Measurements from ENCODE around the gene PLCH1.
"Not testable (repeated sequence)": the region's sequence is repeated elsewhere in the genome, so short reads cannot be mapped to it uniquely, and the experiment has no call there.

The PLCH1 gene

GRCh38 chr3:155640098-155640497, 104.8 kb downstream of the PLCH1 start:
- no peak for DNase-seq

DNA sequence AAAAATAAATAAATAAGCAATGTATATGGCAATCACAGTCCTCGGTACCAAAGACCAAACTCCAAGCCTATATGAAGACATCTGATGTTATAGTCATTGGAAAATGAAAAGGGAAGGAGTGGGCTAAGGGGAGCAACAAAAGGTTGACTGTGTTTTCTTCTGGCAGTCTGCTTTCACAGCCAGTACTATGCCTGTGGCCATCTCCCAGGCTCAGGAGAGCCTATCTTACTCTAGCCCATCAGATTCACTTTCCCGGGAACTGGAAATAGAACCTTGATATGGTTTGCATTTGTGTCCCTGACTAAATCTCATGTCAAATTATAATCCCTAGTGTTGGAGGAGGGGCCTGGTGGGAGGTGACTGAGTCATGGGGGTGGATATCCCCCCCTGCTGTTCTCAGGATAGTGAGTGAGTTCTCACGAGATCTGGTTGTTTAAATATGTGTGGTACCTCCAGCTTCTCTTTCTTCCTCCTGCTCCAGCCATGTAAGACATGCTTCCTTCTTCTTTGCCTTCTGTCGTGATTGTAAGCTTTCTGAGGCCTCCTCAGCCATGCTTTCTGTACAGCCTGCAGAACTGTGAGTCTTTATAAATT, 105.3 kb downstream of the PLCH1 start:
- DNase-seq, result no peak

DNA sequence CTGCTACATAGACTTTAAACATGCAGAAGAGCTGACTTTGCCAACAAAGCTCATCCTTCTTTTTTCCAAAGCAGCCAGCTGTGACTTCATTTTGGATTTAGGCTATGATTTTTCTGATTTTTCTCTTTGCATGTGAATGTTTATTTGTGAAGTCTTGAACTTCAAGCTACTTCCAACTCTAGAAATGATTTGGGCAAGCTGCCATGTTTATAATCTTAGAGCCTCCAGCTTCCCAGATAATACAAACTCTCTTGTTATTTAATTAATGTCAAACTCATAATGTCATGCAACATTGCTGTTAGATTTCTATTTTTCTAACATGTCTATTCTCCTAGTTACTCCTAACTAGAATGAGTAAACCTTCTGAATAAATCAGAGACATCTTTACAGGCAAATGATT, 106.4 kb downstream of the PLCH1 start:
- not testable (repeated sequence) for DNase-seq

- DNase-seq, result no peak
These were observed 107.3 kb downstream of the PLCH1 start for GRCh38 chr3:155637567-155637966.

GRCh38 chr3:155635056-155635455, 109.8 kb downstream of the PLCH1 start:
- no peak for DNase-seq

- DNase-seq, result no peak
These were observed 110.7 kb downstream of the PLCH1 start for GRCh38 chr3:155634121-155634719.

DNA sequence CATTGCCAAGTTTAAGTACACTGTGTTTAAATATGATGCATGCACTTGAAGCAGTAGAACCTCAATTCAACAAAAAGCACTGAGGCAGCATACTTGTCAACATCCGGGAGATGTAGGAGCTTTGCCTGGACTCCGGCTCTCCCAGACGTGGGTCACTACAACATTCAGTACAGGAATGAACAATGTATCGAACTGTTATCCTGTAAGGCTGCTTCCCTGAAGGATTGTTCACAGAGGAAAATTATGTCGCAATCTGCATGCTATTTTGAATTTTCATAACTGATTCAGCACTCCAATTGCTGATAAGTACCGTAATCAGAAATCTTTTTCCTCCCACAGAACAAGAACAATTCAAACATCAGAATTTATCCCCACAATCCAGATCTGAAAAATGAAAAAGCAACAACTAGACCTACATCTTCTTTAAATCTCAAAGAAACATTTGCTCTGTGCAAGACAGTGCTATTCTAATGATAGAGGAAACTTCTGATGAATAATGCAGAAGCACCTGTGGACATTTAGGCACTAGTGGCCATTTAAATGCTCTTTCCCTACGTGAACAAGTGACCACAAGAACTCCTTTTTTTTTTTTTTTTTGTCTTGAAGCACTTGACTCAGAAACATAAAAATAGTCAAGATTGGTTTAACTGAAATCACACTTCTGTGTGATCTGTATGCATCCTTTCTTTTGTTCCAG, 113.4 kb downstream of the PLCH1 start:
- no peak for DNase-seq

DNA sequence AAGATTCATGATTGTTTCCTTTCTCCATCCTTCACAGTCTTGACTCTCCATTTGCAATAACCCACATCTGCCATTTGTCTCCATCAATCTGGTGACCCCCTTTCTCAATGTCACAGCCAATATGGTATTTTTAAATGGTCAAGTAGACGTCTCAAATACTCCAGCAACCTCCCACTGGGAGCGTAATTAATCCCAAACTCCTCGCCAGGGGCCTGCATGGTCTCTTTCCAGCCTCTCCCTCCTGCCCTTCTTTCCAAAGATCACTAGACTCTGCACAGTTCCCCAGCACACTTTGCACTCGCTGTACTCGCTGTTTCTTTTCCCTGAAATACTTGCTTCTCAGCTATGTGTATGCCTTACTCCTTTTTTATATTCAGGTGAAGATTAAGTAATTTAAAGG, 115.3 kb downstream of the PLCH1 start:
- DNase-seq, result no peak

DNA sequence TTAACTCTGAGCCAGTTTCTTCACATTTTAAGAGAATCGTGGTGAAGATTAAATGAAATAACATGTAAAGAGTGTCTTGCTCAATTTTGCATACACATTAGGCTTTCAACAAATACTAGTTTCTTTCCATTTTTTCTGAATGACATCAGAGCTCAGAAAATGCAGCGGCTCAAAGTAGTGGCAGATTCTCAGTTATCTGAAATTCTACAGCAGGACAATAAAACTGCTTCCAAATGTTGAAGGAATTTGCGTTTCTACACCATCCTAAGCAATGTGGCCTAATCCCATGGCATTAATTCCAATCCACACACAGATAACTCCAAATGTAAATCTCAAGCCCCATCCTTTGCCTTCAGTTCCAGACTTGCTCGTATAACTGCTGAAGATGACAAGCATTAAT, 115.8 kb downstream of the PLCH1 start:
- no peak for DNase-seq

- not testable (repeated sequence) for DNase-seq
These were observed 122.2 kb downstream of the PLCH1 start for GRCh38 chr3:155622647-155623046.

GRCh38 chr3:155620552-155620951, 124.3 kb downstream of the PLCH1 start:
- not testable (repeated sequence) for DNase-seq

GRCh38 chr3:155619118-155619915, 125.6 kb downstream of the PLCH1 start:
- no peak for DNase-seq

DNA sequence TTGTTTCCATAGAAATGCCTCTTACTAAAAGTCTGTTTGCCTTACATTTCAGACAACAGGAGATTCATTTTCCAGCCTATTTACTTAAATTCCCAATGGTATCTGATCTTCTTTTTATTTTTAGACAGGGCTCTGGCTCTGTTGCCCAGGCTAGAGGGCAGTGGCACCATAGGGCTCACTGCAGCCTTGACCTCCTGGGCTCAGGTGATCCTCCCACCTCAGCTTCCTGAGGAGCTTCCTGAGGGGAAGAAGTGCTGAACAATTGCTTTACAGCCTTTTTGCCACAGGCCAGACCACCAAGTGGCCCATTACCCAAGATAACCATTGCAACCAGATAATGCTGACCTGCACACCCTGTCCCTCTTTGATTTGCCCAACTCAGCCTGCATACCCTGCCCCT, 126.3 kb downstream of the PLCH1 start:
- no peak for DNase-seq

DNA sequence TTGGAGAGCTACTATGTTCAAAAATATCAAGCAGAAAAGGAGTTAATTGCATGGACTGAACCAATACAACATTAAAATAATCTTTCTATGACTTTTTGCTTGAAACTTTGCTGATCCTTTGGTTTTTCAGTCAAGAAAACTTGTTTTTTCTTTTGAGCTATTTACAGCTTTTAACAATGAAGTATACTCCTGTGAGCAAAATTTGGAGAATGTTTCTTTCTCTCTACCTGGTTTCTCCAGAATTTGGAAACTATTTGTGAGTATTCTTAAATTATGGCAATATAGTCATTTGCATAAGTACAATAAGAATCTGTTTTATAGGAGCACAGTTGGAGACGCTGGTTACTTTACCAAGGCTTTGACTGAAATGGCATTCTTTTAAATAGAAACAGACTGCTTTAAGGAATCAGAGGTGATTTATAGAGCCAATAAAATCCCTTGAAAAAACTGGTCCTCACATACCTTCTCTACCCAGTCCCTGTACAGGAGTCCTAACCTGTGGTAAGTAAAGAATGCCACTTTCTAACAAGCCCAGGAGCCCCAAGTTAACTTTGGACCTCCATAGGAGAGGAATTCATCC, 127.4 kb downstream of the PLCH1 start:
- no peak for DNase-seq

- not testable (repeated sequence) for DNase-seq
These were observed 129.7 kb downstream of the PLCH1 start for GRCh38 chr3:155615141-155615540.

DNA sequence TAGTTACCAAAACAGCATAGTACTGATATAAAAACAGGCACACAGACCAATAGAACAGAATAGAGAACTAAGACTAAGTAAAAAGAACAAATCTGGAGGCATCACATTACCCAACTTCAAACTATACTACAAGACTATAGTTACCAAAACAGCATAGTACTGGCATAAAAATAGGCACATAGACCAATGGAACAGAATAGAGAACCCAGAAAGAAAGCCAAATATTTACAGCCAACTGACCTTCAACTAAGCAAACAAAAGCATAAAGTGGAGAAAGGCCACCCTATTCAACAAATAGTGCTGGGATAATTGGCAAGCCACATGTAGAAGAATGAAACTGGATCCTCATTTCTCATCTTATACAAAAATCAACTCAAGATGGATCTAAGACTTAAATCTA, 130.5 kb downstream of the PLCH1 start:
- DNase-seq, result not testable (repeated sequence)

DNA sequence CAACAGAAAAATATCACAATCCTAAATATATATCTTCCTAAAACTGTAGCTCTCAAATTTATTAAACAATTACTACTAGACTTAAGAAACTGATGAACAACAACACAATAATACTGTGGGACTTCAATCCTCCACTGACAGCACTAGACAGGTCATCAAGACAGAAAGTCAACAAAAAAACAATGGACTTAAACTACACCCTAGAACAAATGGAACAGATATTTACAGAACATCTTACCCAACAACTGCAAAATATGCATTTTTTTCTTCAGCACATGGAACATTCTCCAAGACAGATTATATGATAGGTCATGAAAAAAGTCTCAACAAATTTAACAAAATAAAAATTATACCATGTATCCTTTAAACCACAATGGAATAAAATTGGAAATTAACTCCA, 133.4 kb downstream of the PLCH1 start:
- no peak for DNase-seq

GRCh38 chr3:155609586-155609985, 135.3 kb downstream of the PLCH1 start:
- no peak for DNase-seq

GRCh38 chr3:155608228-155608920, 136.5 kb downstream of the PLCH1 start:
- no peak for DNase-seq

- no peak for DNase-seq
These were observed 137.1 kb downstream of the PLCH1 start for GRCh38 chr3:155607761-155608160.

GRCh38 chr3:155605571-155605970, 139.3 kb downstream of the PLCH1 start:
- DNase-seq, result no peak

DNA sequence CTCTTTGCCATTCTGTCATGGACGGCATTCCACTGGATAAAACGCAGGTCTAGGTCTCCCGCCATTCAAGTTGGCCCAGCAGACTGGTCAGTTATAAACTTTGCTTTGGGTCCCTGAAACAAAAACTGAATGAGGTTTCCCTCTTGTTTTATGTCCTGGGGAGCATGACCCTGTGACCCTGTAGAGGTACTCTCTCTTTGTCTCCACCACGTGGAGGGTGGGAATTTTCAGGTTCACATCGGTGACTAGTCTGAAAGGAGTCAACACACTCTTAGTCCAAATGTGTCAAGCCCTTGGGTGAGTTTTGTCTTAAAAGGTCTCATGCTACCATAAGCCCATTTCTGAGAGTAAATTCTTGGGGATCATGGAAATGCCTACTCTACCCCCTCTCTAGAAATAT, 139.9 kb downstream of the PLCH1 start:
- no peak for DNase-seq

- no peak for DNase-seq
These were observed 140.7 kb downstream of the PLCH1 start for GRCh38 chr3:155604126-155604525.
